GM18519 (cell line): Measurements from ENCODE around the gene MYT1.
"Not testable (repeated sequence)": the region's sequence is repeated elsewhere in the genome, so short reads cannot be mapped to it uniquely, and the experiment has no call there.

Experiments
- ATAC-seq: cut with Tn5 transposase; IDR thresholded peaks from one replicate; pipeline ENCODE4 v1.9.1; 2021; ENCODE audit warnings: mild to moderate bottlenecking, moderate library complexity; ENCODE audit not compliant: unreplicated experiment, low FRiP score

The MYT1 gene

GRCh38 chr20:64166721-64167615, 2.7 kb downstream of the MYT1 start:
- ATAC-seq, result no peak

- ATAC-seq, result no peak
Observed at GRCh38 chr20:64167676-64168075, 3.4 kb downstream of the MYT1 start.

- ATAC-seq, result no peak
Observed at GRCh38 chr20:64168381-64169090, 4.3 kb downstream of the MYT1 start.

- no peak for ATAC-seq
Observed at GRCh38 chr20:64169091-64169560, 4.9 kb downstream of the MYT1 start.

- ATAC-seq, result no peak
Observed at GRCh38 chr20:64171211-64171610, 7.0 kb downstream of the MYT1 start.

GRCh38 chr20:64173116-64173515, 8.9 kb downstream of the MYT1 start:
- ATAC-seq, result no peak

- no peak for ATAC-seq
Observed at GRCh38 chr20:64176551-64176950, 12.3 kb downstream of the MYT1 start.

- ATAC-seq, result no peak
Observed at GRCh38 chr20:64176971-64177370, 12.7 kb downstream of the MYT1 start.

GRCh38 chr20:64177384-64177783, 13.1 kb downstream of the MYT1 start:
- ATAC-seq, result no peak

- no peak for ATAC-seq
Observed at GRCh38 chr20:64177787-64178186, 13.5 kb downstream of the MYT1 start.

GRCh38 chr20:64178925-64179324, 14.7 kb downstream of the MYT1 start:
- not testable (repeated sequence) for ATAC-seq

- ATAC-seq, result no peak
Observed at GRCh38 chr20:64179805-64180204, 15.6 kb downstream of the MYT1 start.

GRCh38 chr20:64180673-64181072, 16.4 kb downstream of the MYT1 start:
- no peak for ATAC-seq

- ATAC-seq, result no peak
Observed at GRCh38 chr20:64181391-64181790, 17.1 kb downstream of the MYT1 start.

- ATAC-seq, result no peak
Observed at GRCh38 chr20:64182146-64182865, 18.1 kb downstream of the MYT1 start.

GRCh38 chr20:64183313-64183712, 19.1 kb downstream of the MYT1 start:
- no peak for ATAC-seq

- ATAC-seq, result no peak
Observed at GRCh38 chr20:64184795-64185194, 20.5 kb downstream of the MYT1 start.

- ATAC-seq, result no peak
Observed at GRCh38 chr20:64185276-64185900, 21.1 kb downstream of the MYT1 start.

GRCh38 chr20:64186071-64186598, 21.9 kb downstream of the MYT1 start:
- no peak for ATAC-seq

- ATAC-seq, result not testable (repeated sequence)
Observed at GRCh38 chr20:64187213-64187612, 23.0 kb downstream of the MYT1 start.
